GM19452 (cell line): ENCODE results near the gene APOBEC4.
A peak's percentile ranks its signal among the peaks of the same experiment; 100 is the strongest.
"Not testable (repeated sequence)": the region's sequence is repeated elsewhere in the genome, so short reads cannot be mapped to it uniquely, and the experiment has no call there.

ENCODE experiments used
- ATAC-seq: cut with Tn5 transposase; IDR thresholded peaks from one replicate; pipeline ENCODE4 v1.9.1; 2021; ENCODE audit not compliant: unreplicated experiment

Gene APOBEC4

GRCh38 chr1:183635099-183635605 lies 18.0 kb downstream of the APOBEC4 start:
- ATAC-seq, result peak; percentile 0

GRCh38 chr1:183634429-183635065 lies 18.6 kb downstream of the APOBEC4 start:
- no peak for ATAC-seq

GRCh38 chr1:183633676-183634343 lies 19.3 kb downstream of the APOBEC4 start:
- ATAC-seq, result peak; percentile 34

GRCh38 chr1:183632964-183633363 lies 20.2 kb downstream of the APOBEC4 start:
- ATAC-seq, result no peak

GRCh38 chr1:183632114-183632513 lies 21.0 kb downstream of the APOBEC4 start:
- no peak for ATAC-seq

- ATAC-seq, result no peak
Observed at GRCh38 chr1:183630748-183631147, 22.4 kb downstream of the APOBEC4 start.

GRCh38 chr1:183628537-183628936 lies 24.6 kb downstream of the APOBEC4 start:
- ATAC-seq, result no peak

GRCh38 chr1:183626236-183626635 lies 26.9 kb downstream of the APOBEC4 start:
- not testable (repeated sequence) for ATAC-seq

- peak; percentile 84 for ATAC-seq
Observed at GRCh38 chr1:183622884-183623785, 30.0 kb downstream of the APOBEC4 start.

- ATAC-seq, result no peak
Observed at GRCh38 chr1:183622013-183622412, 31.1 kb downstream of the APOBEC4 start.

GRCh38 chr1:183620311-183620710 lies 32.8 kb downstream of the APOBEC4 start:
- no peak for ATAC-seq

GRCh38 chr1:183619781-183620180 lies 33.3 kb downstream of the APOBEC4 start:
- no peak for ATAC-seq

- ATAC-seq, result not testable (repeated sequence)
Observed at GRCh38 chr1:183618202-183618601, 34.9 kb downstream of the APOBEC4 start.

- ATAC-seq, result not testable (repeated sequence)
Observed at GRCh38 chr1:183612975-183613374, 40.1 kb downstream of the APOBEC4 start.

- no peak for ATAC-seq
Observed at GRCh38 chr1:183612407-183612806, 40.7 kb downstream of the APOBEC4 start.

- ATAC-seq, result no peak
Observed at GRCh38 chr1:183611021-183611420, 42.1 kb downstream of the APOBEC4 start.

GRCh38 chr1:183609759-183610452 lies 43.2 kb downstream of the APOBEC4 start:
- no peak for ATAC-seq

- no peak for ATAC-seq
Observed at GRCh38 chr1:183609313-183609712, 43.8 kb downstream of the APOBEC4 start.

- peak; percentile 55 for ATAC-seq
Observed at GRCh38 chr1:183607322-183607980, 45.7 kb downstream of the APOBEC4 start.

GRCh38 chr1:183605904-183606303 lies 47.2 kb downstream of the APOBEC4 start:
- ATAC-seq, result no peak
